ENCODE results near the gene DUOXA2.

The DUOXA2 gene

GRCh38 chr15:45155739-45156138 is 41.6 kb downstream of the DUOXA2 start:
- in situ Hi-C loops (cut with HindIII; ENCODE audit: low sequenced_read_pairs) = no loop called here

- in situ Hi-C loops (cut with HindIII; ENCODE audit: low sequenced_read_pairs) = no loop called here
Measured at GRCh38 chr15:45156744-45157455, 42.8 kb downstream of the DUOXA2 start.

GRCh38 chr15:45157974-45158373 is 43.8 kb downstream of the DUOXA2 start:
- in situ Hi-C loops (cut with HindIII; ENCODE audit: low sequenced_read_pairs) = no loop called here

DNA sequence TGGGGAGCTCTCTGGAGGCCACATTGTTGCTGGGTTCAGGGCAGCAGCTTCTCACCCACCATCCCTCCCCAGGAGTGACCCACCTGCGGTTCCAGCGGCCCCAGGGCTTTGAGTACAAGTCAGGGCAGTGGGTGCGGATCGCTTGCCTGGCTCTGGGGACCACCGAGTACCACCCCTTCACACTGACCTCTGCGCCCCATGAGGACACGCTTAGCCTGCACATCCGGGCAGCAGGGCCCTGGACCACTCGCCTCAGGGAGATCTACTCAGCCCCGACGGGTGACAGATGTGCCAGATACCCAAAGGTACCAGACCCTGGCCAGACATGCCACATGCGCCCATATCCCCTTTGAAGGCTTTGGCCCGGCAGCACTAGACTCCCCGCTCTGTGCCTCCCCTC is 47.5 kb downstream of the DUOXA2 start:
- in situ Hi-C loops (cut with HindIII; ENCODE audit: low sequenced_read_pairs) = loop anchor here (5.0 to 10.0 kb wide), 2 partner anchors 41 to 293 kb away; no protein-coding TSS in a partner anchor

DNA sequence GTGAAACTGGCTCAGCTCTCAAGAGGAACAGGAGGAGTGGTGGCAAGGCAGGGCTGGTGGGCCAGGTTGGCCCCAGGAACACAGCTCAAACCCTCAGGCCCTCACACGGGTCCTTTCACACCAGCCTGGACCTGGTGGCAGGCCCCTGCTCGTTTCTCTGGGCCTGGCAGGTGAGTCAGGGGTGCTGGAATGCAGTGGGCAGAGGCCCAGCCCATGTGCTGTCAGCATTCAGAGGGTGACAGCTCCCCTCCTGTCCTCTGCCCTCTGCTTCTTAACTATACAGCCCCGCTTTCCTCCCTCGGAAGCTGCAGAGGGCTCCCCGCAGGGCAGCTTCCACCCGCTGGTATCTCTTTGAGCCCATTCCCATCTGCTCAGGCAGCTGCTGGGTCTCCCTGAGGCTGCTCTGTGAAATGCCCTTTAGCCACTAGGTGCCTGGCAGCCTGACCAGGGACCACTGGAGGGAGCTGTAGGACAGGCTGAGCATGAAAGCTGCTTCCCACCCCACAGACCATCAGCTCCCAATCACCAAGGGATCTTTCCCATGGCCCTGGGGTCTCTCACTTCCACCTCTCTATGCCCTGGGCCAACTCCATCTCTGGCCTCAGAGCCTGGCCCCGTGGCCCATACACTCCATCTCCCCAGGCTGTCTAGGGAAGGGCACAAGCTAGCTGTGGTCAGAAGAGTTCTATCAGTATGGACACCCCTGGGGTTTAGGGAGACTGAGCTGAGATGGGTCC is 48.8 kb downstream of the DUOXA2 start:
- in situ Hi-C loops (cut with HindIII; ENCODE audit: low sequenced_read_pairs) = loop anchor here (5.0 to 10.0 kb wide), 2 partner anchors 39 to 292 kb away; no protein-coding TSS in a partner anchor

DNA sequence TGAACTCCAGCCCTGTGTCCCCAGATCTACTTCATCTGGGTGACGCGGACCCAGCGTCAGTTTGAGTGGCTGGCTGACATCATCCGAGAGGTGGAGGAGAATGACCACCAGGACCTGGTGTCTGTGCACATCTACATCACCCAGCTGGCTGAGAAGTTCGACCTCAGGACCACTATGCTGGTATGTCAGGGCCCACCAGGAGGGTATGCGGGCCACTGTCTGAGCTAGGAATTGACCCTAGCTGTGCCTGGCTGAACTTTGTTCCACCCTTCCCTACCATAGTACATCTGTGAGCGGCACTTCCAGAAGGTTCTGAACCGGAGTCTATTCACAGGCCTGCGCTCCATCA is 49.4 kb downstream of the DUOXA2 start:
- in situ Hi-C loops (cut with HindIII; ENCODE audit: low sequenced_read_pairs) = loop anchor here (5.0 to 10.0 kb wide), 2 partner anchors 39 to 291 kb away; no protein-coding TSS in a partner anchor

DNA sequence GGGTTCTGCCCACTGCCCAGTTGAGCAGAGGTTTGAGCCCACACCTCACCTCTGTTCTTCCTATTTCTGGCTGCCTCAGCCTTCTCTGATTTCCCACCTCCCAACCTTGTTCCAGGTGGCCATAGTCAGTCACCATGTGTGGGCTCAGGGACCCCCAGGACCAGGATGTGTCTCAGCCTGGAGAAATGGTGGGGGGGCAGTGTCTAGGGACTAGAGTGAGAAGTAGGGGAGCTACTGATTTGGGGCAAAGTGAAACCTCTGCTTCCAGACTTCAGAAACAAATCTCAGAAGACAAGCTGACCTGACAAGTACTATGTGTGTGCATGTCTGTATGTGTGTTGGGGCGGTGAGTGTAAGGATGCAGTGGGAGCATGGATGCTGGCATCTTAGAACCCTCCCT is 50.8 kb downstream of the DUOXA2 start:
- in situ Hi-C loops (cut with HindIII; ENCODE audit: low sequenced_read_pairs) = loop anchor here (5.0 to 10.0 kb wide), 2 partner anchors 37 to 290 kb away; no protein-coding TSS in a partner anchor

DNA sequence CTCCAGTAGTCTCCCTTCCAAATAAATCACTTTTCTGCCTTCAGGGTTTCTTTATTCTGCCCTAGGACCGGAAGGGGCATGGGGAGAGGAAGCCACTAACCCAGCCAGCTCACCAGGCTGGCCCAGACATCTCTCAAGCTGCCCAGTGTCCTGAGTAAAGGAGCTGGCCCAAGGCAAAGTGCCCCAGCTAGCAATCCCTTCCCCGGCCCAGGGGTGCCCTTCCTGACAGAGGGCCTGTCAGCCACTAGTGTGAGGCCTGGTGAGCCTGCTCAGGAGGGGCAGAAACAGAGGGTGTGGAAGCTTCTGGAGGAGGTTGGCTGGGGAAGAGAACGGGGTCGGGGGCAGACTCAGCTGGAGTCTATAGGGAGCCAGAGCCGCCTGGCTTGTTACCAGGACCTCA is 51.4 kb downstream of the DUOXA2 start:
- in situ Hi-C loops (cut with HindIII; ENCODE audit: low sequenced_read_pairs) = loop anchor here (10.0 kb wide), 1 partner anchor 289 kb away; no protein-coding TSS in a partner anchor

DNA sequence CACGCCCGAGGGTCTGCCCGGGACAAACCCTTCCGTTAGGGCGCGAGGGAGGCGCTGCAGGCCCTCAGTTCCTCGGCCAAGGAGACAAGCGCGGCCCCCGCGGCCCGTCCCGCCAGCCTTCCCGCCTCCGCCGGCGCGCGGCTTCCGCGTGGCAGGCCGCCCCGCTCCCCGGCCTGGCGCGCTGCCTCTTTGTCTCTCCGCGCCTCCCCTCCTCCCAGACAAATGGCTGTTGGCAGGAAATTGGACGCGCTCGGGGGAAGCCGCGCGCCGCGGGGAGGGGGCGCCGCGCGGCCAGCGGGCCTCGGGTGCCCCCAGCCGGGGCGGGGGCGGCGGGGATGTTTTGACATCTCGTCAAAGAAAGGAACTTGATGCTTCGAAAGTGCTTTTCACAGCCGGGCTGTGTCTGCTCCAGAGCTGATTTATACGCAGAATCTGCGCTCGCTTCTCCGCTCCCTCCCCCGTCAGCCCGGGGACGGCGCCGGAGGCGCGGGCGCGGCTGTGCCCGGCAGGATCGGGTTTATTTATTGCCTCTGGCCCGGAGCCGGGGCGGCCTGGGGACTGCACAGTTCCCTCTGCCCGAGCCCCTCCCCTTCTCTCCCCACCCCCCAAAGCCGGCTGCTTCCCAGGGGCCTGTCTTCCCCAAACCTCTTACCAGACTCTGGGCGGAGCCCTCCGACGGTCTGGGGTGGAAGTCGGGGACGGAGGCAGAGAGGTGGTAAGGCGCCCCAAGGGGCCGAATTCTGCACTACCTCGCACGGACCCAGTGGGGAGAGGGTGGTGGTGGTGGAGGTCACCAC is 52.9 kb downstream of the DUOXA2 start:
- in situ Hi-C loops (cut with HindIII; ENCODE audit: low sequenced_read_pairs) = loop anchor here (10.0 kb wide), 1 partner anchor 288 kb away; no protein-coding TSS in a partner anchor

GRCh38 chr15:45167631-45168205 is 53.6 kb downstream of the DUOXA2 start:
- in situ Hi-C loops (cut with HindIII; ENCODE audit: low sequenced_read_pairs) = loop anchor here (10.0 kb wide), 1 partner anchor 287 kb away; no protein-coding TSS in a partner anchor
